GM21825 (cell line): ENCODE data around the gene LAP3.
"Not testable (repeated sequence)": the region's sequence is repeated elsewhere in the genome, so short reads cannot be mapped to it uniquely, and the experiment has no call there.

ENCODE experiments used
- ATAC-seq: cut with Tn5 transposase; IDR thresholded peaks from one replicate; pipeline ENCODE4 v1.9.1; 2021; ENCODE audit warnings: mild to moderate bottlenecking, moderate library complexity; ENCODE audit not compliant: unreplicated experiment

LAP3 gene

GRCh38 chr4:17576932-17577664 is at the start of gene LAP3:
TSS of gene LAP3 (plus strand) at chr4:17577198. CDS start at chr4:17577466, 268 bp downstream.
- peak; percentile 83 for ATAC-seq

GRCh38 chr4:17528551-17529165 is 48.3 kb upstream of the LAP3 start:
- ATAC-seq, result no peak

DNA sequence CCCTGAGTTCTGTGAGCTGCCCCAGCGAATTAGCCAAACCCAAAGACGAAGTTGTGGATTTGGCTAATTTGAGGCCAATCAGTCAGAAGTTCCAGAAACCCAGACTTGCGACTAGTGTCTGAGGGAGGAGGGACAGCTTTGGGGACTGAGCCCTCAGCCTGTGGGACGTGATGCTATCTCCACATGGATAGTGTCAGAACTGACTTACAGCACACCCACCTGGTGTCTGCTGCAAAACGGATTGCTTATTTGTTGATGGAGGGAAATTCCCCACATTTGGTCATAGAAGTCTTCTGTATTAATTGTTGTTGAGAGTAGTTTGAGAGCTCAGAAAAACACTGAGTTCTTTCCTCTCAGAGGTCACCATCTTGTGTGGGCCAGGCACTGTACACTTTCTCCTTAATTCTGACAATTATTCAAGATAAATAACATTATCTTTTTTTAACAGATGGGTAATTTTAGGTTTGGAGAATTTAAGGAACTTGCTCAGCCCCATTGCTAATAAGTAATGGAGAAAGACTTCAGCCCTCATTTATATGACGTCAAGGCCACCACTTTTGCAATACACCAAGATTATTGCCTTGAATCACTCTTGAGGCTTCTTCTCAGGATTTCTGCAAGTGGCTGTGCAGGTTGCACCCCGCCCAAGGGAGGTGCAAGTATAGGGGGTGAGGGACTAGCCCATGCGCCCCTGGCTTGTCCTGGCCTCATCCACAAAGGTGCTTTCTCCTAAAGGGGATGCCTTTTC is 45.3 kb upstream of the LAP3 start:
- ATAC-seq, result no peak

DNA sequence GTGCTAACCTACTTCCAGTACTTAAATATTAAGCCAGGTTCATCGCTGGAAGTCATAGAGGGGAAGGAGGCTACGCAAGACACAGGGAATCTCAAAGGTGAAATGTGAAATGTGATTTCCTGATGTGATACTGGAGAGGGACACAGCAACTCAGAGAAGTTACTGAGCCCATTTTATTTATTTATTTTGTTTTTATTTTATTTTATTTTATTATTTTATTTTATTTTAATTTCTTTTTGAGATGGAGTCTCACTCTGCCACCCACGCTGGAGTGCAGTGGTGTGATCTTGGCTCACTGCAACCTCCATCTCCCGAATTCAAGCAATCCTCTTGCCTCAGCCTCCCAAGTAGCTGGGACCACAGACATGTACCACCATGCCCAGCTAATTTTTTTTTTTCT is 42.3 kb upstream of the LAP3 start:
- no peak for ATAC-seq

DNA sequence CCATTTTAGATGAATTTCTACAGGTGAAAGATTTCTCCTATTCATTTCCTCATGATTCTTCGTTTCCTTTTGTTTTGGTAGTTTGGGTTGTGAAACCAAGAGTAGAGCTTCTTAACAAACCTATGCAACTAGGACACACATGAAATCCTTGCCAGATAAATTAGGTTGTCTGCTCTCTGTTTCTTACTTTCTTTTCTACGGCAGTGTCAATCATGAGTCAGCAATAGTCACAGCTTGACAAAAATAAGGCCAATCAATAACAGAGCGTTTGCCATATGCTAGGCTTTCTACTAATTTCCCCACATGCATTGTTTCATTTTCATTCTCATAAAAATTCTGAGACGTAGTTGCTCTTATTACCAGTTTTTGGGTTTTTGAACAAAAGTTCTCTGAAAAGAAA is 41.8 kb upstream of the LAP3 start:
- no peak for ATAC-seq

GRCh38 chr4:17535906-17536305 is 41.1 kb upstream of the LAP3 start:
- ATAC-seq, result no peak

GRCh38 chr4:17537060-17537459 is 39.9 kb upstream of the LAP3 start:
- ATAC-seq, result not testable (repeated sequence)

GRCh38 chr4:17544205-17544604 is 32.8 kb upstream of the LAP3 start:
- ATAC-seq, result no peak

DNA sequence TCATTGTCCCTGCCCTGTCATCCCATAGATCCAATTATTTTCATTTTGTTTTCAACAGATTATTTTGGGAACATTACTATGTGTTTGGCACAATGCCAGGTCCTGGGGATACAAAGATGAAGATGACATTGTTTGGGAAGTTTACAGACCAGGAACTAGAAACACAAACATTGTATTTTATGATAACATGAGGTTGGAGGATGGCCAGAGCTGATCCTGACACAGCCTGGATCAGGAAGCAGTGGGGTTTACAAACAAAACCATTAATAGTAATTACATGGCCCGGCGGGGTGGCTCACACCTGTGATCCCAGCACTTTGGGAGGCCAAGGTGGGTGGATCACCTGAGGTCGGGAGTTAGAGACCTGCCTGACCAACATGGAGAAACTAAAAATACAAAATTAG is 32.2 kb upstream of the LAP3 start:
- no peak for ATAC-seq

GRCh38 chr4:17545374-17546140 is 31.4 kb upstream of the LAP3 start:
- ATAC-seq, result no peak

DNA sequence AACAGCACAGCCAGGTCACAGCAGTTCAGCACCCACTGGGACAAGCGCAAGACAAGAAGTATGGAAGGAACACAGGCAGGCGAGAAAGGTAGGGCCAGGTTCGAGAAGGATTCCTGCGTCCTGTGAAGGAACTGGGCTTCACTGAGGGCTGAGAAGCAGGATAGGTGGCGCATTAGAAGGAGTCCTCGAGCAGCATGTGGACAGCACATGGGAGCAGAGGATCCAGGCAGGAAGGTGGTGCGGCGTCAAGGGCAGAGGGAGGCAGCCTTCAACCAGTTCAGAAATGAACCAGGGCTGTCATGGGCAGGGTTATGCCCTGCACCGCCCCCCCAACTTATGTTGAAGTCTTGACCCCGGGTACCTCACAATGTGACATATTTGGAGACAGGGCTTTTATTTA is 30.8 kb upstream of the LAP3 start:
- ATAC-seq, result no peak

GRCh38 chr4:17546678-17547077 is 30.3 kb upstream of the LAP3 start:
- ATAC-seq, result no peak

DNA sequence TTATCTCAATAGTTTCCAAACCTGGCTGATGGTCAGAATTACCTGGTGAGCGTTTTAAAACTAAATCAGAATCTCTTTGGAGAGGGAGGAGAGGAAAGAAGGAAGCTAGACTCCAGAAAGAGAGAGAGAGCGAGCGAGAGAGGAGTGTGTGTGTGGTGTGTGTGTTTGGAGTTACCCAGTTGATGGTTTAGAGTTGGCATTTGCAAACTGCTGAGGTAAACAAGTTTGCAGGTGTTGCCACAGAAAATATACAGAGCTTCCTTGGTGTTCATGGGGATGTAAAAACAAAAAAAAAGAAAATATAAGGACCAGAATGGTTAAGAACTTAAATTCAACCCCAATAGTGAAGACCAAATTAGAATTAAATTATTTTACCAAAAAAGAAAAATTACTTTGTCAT is 26.4 kb upstream of the LAP3 start:
- ATAC-seq, result no peak

GRCh38 chr4:17552427-17552826 is 24.6 kb upstream of the LAP3 start:
- ATAC-seq, result no peak

DNA sequence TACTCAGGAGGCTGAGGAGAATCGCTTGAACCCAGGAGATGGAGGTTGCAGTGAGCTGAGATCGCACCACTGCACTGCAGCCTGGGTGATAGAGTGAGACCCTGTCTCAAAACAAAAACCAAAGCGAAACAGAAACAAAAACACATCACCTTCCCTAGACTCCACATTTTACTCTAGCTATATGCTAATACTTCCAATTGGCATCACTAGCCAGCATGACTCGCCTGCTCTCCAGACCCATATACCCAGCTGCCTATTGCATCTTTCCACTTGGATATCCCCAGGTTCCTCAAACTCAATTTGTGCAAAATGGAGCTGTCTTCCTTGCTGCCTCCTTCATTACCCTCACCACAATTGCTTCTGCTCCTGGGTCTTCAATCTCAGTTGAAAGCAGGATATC is 22.4 kb upstream of the LAP3 start:
- no peak for ATAC-seq

GRCh38 chr4:17556498-17556897 is 20.5 kb upstream of the LAP3 start:
- no peak for ATAC-seq

- ATAC-seq, result no peak
These were observed 19.1 kb upstream of the LAP3 start for GRCh38 chr4:17557880-17558279.

GRCh38 chr4:17558941-17559708 is 17.9 kb upstream of the LAP3 start:
- no peak for ATAC-seq

DNA sequence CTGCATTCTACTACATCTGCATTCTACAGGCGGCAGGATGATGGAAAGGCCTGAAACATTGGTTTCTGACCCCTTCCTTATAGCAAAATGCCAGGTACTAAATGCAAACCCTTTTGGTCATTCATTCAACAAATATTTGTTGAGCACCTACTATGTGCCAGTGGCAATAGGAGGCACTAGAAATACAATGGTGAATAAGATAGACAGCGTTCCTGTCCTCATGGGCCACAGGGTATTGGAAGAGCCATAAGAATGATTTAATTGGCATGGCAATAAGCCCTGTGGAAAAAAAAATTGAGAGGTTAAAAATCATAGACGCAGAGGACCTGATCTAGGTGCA is 17.3 kb upstream of the LAP3 start:
- no peak for ATAC-seq

DNA sequence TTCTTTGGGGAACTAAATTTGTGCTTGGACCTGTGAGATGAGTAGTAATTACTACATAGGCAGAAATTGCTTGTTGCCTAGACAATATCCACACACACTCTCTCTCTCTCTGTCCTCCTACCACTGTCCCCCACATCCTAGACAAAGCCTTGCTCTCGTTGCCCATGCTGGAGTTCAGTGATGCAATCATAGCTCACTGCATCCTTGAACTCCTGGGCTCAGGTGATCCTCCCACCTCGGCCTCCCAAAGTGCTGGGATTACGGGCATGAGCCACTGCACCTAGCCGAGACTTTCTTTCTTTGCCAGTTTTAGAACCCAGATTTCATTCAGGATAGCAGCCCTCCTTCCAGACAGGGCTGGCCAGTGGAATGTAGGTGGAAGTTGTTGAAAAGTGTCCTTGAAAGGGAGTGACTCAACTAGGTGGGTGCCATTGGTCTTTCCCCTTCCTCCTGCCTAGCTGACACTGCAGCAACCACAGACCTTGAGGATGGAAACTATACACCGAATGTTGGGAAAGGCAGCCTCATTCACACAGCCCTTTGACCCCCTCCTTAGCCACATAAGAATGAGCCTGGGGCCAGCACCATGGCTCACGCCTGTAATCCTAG is 16.8 kb upstream of the LAP3 start:
- no peak for ATAC-seq
